ENCODE measurements around the gene TANGO2. TPM values are rescaled to one million over a fixed set of nuclear protein-coding genes. Genes with fewer than 3 reads are reported as not detected.

TANGO2 gene
- total and polyA plus RNA-seq, 10 donors: 18.7 to 72.2 (median 55.1) TPM

- H3K4me3 ChIP-seq: no peak overlapping the region
- DNase-seq: no peak
- no peaks in the 10 kb centered on the region for H3K27me3 ChIP-seq (replicated peaks in 1 of 7)
- H3K27ac ChIP-seq: peak overlapping the region in 3 of 8 donors; percentile 12 to 24 (median 22)
- H3K9me3 ChIP-seq: no peaks in the 10 kb centered on the region
- peaks cover 0 to 64% (median 28%) of the 10 kb centered on the region in 6 donors for H3K4me1 ChIP-seq
- H3K36me3 ChIP-seq: peaks cover 0 to 85% (median 13%) of the 10 kb centered on the region in 6 donors
- 32 to 52% (median 37%) methylated on average over 11 to 13 of the region's 13 CpGs for WGBS, 5 donors
- intact Hi-C loops (cut with DNase I; ENCODE audit: low total_unique reads): loop anchor here (5.0 to 10.0 kb wide), 2 partner anchors 37 to 150 kb away; no protein-coding TSS in a partner anchor
- TF ChIP-seq CTCF (IDR thresholded peaks at IDR 0.05 in 8 of 11, conservative IDR thresholded peaks at IDR 0.05 in 3 of 11) (no peak), POLR2AphosphoS5 (IDR thresholded peaks at IDR 0.05) (peak in 2 of 3 donors; percentile 14 to 44)
These were observed 45.8 kb upstream of the TANGO2 start for GRCh38 chr22:19974935-19975706.

DNA sequence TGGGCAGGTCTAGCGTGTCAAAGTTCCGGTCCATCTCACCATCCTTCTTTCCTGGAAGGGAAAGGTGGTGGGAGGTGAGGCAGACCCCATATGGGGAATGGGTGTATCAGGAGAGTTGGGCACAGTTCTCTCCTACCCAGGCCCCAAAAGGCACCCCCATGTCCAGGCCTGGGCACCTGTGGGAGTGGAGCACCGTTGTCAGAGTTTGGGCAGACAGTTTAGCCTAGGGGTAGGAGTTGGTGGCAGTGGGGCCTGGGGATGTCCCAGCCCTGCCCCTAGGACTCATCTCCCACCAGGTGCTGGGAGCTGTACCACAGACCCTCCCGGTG lies 45.2 kb upstream of the TANGO2 start:
- 63 to 70% (median 65%) methylated on average over 3 to 4 of the region's 4 CpGs for WGBS, 5 donors

GRCh38 chr22:19976671-19977070 lies 44.2 kb upstream of the TANGO2 start:
- whole genome bisulfite sequencing, 5 donors: 79 to 100% (median 91%) methylated on average over 2 to 3 of the region's 3 CpGs
- peaks cover 0 to 87% (median 18%) of the 10 kb centered on the region in 6 donors for H3K36me3 ChIP-seq
- H3K9me3 ChIP-seq: no peaks in the 10 kb centered on the region
- peaks cover 0 to 49% (median 13%) of the 10 kb centered on the region in 6 donors for H3K4me1 ChIP-seq
- no peak for DNase-seq
- no peaks in the 10 kb centered on the region for H3K27me3 ChIP-seq (replicated peaks in 1 of 7)
- no peak for TF ChIP-seq POLR2A (IDR thresholded peaks at IDR 0.05)
- no peak for TF ChIP-seq CTCF (IDR thresholded peaks at IDR 0.05 in 8 of 11, conservative IDR thresholded peaks at IDR 0.05 in 3 of 11)
- no peak for TF ChIP-seq POLR2AphosphoS5 (IDR thresholded peaks at IDR 0.05)
- H3K4me3 ChIP-seq: no peak overlapping the region
- no peak overlapping the region for H3K27ac ChIP-seq
- intact Hi-C loops (cut with DNase I; ENCODE audit: low total_unique reads): loop anchor here (10.0 kb wide), 1 partner anchor 148 kb away; no protein-coding TSS in a partner anchor

More for the DNA sequence above, 45.2 kb upstream of the TANGO2 start:
- TF ChIP-seq POLR2A (IDR thresholded peaks at IDR 0.05) (no peak), CTCF (IDR thresholded peaks at IDR 0.05 in 8 of 11, conservative IDR thresholded peaks at IDR 0.05 in 3 of 11) (no peak), POLR2AphosphoS5 (IDR thresholded peaks at IDR 0.05) (no peak)
- no peak for DNase-seq
- H3K4me1 ChIP-seq: peaks cover 0 to 59% (median 23%) of the 10 kb centered on the region in 6 donors
- no peaks in the 10 kb centered on the region for H3K9me3 ChIP-seq
- H3K27ac ChIP-seq: peak overlapping the region in 2 of 8 donors; percentile 12 to 24
- H3K4me3 ChIP-seq: no peak overlapping the region
- intact Hi-C loops (cut with DNase I; ENCODE audit: low total_unique reads): loop anchor here (10.0 kb wide), 1 partner anchor 149 kb away; no protein-coding TSS in a partner anchor
- H3K36me3 ChIP-seq: peaks cover 0 to 87% (median 13%) of the 10 kb centered on the region in 6 donors
- H3K27me3 ChIP-seq (replicated peaks in 1 of 7): no peaks in the 10 kb centered on the region
